HG03159 (cell line): ENCODE data around the gene TMEM244.
A peak's percentile ranks its signal among the peaks of the same experiment; 100 is the strongest.
"Not testable (repeated sequence)": the region's sequence is repeated elsewhere in the genome, so short reads cannot be mapped to it uniquely, and the experiment has no call there.

ENCODE experiments used
- ATAC-seq: cut with Tn5 transposase; IDR thresholded peaks from one replicate; pipeline ENCODE4 v1.9.1; 2021; ENCODE audit warnings: mild to moderate bottlenecking, moderate library complexity; ENCODE audit not compliant: unreplicated experiment

The TMEM244 gene

GRCh38 chr6:129860908-129861665, at the start of gene TMEM244:
TMEM244 (minus strand) TSS chr6:129861315; CDS start chr6:129861188, 127 bp downstream.
- ATAC-seq, result no peak

DNA sequence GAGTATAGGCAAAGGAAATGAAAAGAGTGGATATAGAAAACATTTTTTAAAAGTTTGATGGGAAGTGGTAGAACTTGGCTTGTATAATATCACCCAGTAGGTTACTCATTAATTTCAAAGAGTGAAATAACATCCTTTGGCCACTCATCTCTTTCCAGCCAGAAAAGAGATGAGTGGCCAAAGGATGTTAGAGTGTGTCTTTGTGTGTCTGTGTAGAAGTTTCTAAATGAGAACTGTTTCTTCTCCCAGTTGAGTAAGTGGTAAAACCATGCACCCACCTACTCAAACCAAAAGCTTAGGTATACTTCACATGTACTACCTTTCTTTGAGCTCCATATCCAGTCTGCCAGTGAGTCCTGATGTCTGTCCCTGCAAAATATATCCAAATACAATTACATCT, 47.7 kb upstream of the TMEM244 start:
- peak; percentile 82 for ATAC-seq

DNA sequence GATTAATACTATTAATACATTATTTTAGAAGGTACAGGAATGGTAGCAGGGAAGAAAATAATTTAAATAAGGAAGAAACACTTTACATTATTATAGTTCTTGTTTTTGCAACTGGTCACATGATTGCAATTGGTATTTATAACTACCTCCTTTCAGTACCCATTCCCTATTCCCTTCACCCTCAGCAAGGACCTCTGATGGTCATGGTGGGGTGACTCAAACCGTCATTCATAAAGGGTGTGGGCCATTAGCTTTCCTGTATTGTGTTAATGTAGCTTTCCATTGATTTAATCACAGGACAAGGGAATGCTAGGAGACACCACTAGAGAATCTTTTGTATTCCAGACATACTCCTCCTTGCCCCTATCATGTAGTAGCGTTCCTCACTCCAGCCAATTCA, 47.2 kb upstream of the TMEM244 start:
- peak; percentile 15 for ATAC-seq

DNA sequence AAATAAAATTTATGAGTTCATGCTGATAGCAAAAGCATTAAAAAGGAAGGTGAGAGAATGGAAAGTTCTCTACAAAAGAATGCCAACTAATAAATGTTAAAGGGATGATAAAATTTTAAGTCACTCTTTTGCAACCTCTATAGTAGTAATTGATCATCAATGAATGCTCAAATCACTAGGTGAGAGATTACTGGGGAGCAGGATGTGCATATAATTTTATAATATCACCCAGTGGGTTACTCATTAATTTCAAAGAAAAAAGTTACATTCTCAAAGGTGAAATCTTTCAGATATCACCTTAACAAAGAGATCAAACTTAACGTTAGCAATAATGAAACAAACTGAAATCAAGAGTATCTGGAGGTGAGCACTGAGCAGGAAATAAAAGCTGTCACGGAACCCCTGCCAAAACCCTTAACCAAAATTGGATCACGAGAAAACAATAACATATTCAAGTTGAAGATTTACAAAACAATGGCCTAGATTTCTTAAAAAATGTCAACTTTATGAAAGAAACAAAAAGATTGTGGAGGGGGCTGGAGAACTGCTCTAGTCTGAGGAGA, 45.5 kb upstream of the TMEM244 start:
- ATAC-seq, result no peak

GRCh38 chr6:129903082-129903481, 42.0 kb upstream of the TMEM244 start:
- peak; percentile 57 for ATAC-seq

DNA sequence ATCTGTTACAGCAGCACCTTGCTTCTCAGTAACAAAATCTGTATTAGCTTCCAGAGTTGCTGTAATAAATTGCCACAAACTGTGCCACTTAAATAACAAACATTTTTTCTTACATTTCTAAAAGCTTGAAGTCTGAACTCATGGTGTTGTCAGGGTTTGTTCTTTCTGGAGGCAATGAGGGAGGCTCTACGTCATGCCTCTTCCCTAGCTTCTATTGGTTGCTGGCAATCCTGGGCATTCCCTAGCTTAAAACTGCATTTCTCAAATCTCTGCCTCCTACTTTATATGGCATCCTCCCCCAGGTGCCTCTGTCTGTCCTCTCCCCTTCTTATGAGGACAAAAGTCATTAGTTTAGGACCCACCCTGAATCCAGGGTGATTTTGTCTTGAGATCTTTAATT, 41.6 kb upstream of the TMEM244 start:
- ATAC-seq, result no peak

DNA sequence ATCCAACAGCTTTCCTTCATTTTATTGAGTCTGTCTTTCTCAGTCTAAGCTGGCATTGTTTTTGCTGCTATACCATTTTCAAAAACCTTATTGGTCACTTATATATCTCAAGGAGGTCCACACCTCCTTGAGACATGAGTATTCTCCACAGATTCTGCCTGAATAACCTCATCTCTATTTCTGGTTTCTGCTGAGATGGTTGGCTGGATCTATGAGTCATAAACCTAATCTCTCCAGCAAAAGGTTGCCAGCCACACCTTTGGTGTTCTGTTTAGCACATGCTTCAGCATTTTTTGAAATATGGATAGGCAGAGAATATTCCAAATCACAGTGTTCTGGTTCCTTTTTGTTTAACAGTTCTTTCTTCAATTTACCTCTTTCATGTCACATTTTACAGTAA, 40.8 kb upstream of the TMEM244 start:
- ATAC-seq, result no peak

GRCh38 chr6:129895692-129896091, 34.6 kb upstream of the TMEM244 start:
- ATAC-seq, result peak; percentile 79

GRCh38 chr6:129894921-129895320, 33.8 kb upstream of the TMEM244 start:
- no peak for ATAC-seq

DNA sequence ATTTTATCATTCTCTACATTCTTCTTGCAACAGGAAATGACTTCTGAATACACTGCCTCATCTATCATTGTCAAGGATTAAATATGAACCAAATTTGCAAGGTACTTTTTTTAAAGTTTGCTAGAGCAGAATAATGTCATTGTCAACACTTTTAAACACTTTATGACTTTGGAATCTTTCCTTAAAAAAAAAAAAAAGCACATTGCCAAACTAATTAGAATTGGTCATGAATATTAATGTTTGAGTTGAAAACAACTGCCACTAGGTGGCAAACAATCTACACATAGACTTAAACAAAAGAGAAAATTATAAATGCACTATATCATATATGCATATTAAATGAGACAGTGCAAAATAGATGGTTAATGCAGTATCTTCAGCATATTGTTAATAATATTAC, 32.5 kb upstream of the TMEM244 start:
- ATAC-seq, result no peak

- no peak for ATAC-seq
Measured at GRCh38 chr6:129890701-129891100, 29.6 kb upstream of the TMEM244 start.

- no peak for ATAC-seq
Measured at GRCh38 chr6:129890164-129890563, 29.0 kb upstream of the TMEM244 start.

GRCh38 chr6:129889580-129889979, 28.5 kb upstream of the TMEM244 start:
- ATAC-seq, result no peak

DNA sequence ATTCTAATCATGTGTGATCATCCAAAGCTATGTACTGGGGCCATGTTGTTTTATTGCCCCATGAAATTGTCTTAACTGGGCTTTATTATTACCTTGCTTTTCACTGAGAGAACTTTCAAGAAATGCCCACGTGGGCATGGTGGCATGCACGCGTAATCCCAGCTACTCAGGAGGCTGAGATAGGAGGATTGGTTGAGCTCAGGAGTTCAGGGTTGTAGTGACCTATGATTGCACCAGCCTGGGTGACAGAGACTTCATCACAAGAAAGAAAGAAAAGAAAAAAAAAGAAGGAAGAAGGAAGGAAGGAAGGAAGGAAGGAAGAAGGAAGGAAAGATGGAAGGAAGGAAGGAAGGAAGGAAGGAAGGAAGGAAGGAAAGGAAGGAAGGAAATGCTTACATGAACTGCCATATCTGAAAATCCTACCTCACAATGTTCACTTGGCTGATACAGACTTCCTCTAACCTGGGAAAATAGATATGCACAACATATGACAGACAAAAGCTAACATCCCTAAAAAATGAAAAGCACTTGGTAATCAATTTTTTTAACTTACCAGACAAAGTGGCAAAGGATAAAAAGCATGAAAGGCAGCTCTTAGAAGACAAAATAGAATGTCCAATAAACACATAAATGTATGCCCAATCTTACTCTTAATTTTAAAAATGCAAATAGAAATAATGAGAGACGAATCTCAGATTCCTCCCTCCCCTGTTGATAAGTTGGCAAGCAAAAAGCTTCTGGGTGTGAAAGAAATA, 25.5 kb upstream of the TMEM244 start:
- ATAC-seq, result no peak

GRCh38 chr6:129884211-129884610, 23.1 kb upstream of the TMEM244 start:
- no peak for ATAC-seq

DNA sequence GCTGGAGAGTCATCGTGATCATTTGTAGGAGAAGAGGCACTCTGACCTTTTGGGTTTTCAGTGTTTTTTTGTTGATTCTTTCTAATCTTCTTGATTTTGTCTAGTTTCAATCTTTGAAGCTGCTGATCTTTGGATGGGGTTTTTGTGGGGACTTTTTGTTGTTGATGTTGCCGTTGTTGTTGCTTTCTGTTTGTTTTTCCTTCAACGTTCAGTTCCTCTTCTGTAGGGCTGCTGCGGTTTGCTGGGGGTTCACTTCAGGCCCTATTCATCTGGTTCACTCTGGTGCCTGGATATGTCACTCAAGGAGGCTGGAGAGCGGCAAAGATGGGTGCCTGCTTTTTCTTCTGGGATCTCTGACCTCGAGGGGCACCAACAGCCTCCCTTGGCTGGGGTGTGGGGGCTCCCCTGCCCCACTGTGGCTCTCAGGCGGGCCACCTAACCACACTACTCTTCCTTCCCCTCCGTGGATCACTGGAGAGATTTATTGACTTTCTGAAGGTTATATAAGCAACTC, 21.5 kb upstream of the TMEM244 start:
- peak; percentile 88 for ATAC-seq

- not testable (repeated sequence) for ATAC-seq
Measured at GRCh38 chr6:129877894-129878293, 16.8 kb upstream of the TMEM244 start.

- ATAC-seq, result peak; percentile 95
Measured at GRCh38 chr6:129875610-129876520, 14.8 kb upstream of the TMEM244 start.

DNA sequence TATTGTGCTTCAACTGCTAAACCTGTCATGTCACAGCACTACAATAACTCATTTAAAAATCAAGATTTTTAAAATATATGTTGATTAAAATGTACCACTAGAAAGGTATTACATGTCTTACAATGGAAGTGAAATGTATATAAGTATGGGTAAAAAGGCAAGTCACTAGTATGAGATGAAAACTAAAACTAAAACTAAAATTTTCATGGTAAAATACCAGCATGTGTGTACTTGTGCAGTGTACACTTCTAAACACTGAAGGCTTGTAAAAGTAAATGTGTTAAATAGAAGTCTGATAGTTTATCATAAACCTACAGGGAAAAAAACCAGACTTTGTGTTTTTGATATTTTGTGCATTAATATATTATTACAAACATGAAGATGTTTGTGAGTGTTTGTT, 13.7 kb upstream of the TMEM244 start:
- no peak for ATAC-seq

DNA sequence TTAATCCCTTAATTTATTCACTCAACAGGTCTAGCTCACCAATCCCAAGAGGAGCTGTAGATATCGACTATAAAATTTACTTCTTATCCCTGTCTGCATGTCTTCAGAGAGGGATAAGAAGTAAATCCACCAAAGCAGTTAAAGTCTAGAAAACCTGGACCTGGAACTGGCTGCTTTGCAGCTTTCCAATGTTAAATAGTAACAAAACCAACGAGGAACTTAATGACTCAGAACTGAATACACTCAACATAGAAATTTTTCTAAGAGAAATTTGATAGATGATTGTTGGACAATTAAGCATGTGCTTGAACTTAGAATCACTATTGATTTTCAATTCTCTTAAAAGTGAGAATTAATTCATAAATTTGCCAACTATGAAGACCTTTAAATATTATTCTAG, 11.5 kb upstream of the TMEM244 start:
- no peak for ATAC-seq

- ATAC-seq, result no peak
Measured at GRCh38 chr6:129871221-129871620, 10.1 kb upstream of the TMEM244 start.
